ENCODE data around the gene KIAA1210.

KIAA1210 gene

GRCh38 chrX:119090627-119091026 is 37.0 kb downstream of the KIAA1210 start:
- no peak for DNase-seq (ENCODE audit: low read depth)

GRCh38 chrX:119089619-119090018 is 38.0 kb downstream of the KIAA1210 start:
- DNase-seq (ENCODE audit: low read depth) = no peak

- DNase-seq (ENCODE audit: low read depth) = no peak
Measured at GRCh38 chrX:119087121-119087520, 40.5 kb downstream of the KIAA1210 start.

- no peak for DNase-seq (ENCODE audit: low read depth)
Measured at GRCh38 chrX:119084766-119085165, 42.8 kb downstream of the KIAA1210 start.

- DNase-seq (ENCODE audit: low read depth) = no peak
Measured at GRCh38 chrX:119082278-119082677, 45.3 kb downstream of the KIAA1210 start.

GRCh38 chrX:119075270-119076025 is 52.2 kb downstream of the KIAA1210 start:
- no peak for DNase-seq (ENCODE audit: low read depth)

GRCh38 chrX:119073911-119074310 is 53.7 kb downstream of the KIAA1210 start:
- DNase-seq (ENCODE audit: low read depth) = no peak

GRCh38 chrX:119073200-119073905 is 54.3 kb downstream of the KIAA1210 start:
- no peak for DNase-seq (ENCODE audit: low read depth)

- DNase-seq (ENCODE audit: low read depth) = no peak
Measured at GRCh38 chrX:119072744-119073143, 54.9 kb downstream of the KIAA1210 start, which contains the start of gene CT47C1. CT47C1 (plus strand) TSS chrX:119072993; CDS start chrX:119073226, 233 bp downstream.

- no peak for DNase-seq (ENCODE audit: low read depth)
Measured at GRCh38 chrX:119071381-119071780, 56.2 kb downstream of the KIAA1210 start.

GRCh38 chrX:119069762-119070161 is 57.9 kb downstream of the KIAA1210 start:
- no peak for DNase-seq (ENCODE audit: low read depth)

GRCh38 chrX:119069128-119069527 is 58.5 kb downstream of the KIAA1210 start:
- no peak for DNase-seq (ENCODE audit: low read depth)

- DNase-seq (ENCODE audit: low read depth) = no peak
Measured at GRCh38 chrX:119067023-119067739, 60.4 kb downstream of the KIAA1210 start.

- no peak for DNase-seq (ENCODE audit: low read depth)
Measured at GRCh38 chrX:119063428-119063827, 64.2 kb downstream of the KIAA1210 start.

GRCh38 chrX:119062750-119063374 is 64.8 kb downstream of the KIAA1210 start:
- no peak for DNase-seq (ENCODE audit: low read depth)

- no peak for DNase-seq (ENCODE audit: low read depth)
Measured at GRCh38 chrX:119055687-119056086, 71.9 kb downstream of the KIAA1210 start.

GRCh38 chrX:119045884-119046283 is 81.7 kb downstream of the KIAA1210 start:
- DNase-seq (ENCODE audit: low read depth) = no peak

- no peak for DNase-seq (ENCODE audit: low read depth)
Measured at GRCh38 chrX:119042996-119043395, 84.6 kb downstream of the KIAA1210 start.

GRCh38 chrX:119042040-119042439 is 85.6 kb downstream of the KIAA1210 start:
- DNase-seq (ENCODE audit: low read depth) = no peak

GRCh38 chrX:119041175-119041574 is 86.4 kb downstream of the KIAA1210 start:
- no peak for DNase-seq (ENCODE audit: low read depth)

GRCh38 chrX:119040432-119040831 is 87.2 kb downstream of the KIAA1210 start:
- DNase-seq (ENCODE audit: low read depth) = no peak
